ENCODE results near the gene UNC13D. TPM values are rescaled to one million over a fixed set of nuclear protein-coding genes. Genes with fewer than 3 reads are reported as not detected.
A peak's percentile ranks its signal among the peaks of the same experiment; 100 is the strongest.

The UNC13D gene
- total RNA-seq, 1 donor from 2014 or later: 7.1 TPM

DNA sequence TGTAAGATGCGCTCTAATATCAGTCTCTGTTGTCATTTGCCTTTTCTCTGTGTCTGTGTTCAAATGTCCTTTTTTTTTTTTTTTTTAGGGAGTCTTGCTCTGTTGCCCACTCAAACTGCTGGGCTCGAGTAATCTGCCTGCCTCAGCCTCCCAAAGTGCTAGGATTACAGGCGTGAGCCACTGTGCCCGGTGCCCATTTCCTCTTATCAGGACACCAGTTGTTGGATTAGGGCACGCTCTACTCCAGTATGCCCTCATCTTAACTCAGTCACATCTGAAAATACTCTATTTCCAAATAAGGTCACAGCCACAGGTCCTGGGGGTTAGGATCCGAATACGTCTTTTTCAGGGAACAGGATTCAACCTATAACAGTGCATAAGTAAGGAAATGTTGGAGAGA is 36.1 kb upstream of the UNC13D start:
- TF ChIP-seq, protein P1, sequence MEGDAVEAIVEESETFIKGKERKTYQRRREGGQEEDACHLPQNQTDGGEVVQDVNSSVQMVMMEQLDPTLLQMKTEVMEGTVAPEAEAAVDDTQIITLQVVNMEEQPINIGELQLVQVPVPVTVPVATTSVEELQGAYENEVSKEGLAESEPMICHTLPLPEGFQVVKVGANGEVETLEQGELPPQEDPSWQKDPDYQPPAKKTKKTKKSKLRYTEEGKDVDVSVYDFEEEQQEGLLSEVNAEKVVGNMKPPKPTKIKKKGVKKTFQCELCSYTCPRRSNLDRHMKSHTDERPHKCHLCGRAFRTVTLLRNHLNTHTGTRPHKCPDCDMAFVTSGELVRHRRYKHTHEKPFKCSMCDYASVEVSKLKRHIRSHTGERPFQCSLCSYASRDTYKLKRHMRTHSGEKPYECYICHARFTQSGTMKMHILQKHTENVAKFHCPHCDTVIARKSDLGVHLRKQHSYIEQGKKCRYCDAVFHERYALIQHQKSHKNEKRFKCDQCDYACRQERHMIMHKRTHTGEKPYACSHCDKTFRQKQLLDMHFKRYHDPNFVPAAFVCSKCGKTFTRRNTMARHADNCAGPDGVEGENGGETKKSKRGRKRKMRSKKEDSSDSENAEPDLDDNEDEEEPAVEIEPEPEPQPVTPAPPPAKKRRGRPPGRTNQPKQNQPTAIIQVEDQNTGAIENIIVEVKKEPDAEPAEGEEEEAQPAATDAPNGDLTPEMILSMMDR (conservative IDR thresholded peaks at IDR 0.05): no peak
- H3K27ac Mint-ChIP-seq: no peak overlapping the region
- no peaks in the 10 kb centered on the region for H3K4me1 Mint-ChIP-seq (ENCODE audit: unreplicated experiment)
- peak overlapping the region; percentile 61 for H3K4me3 Mint-ChIP-seq
- H3K27me3 Mint-ChIP-seq: peaks cover 48% of the 10 kb centered on the region
- H3K36me3 Mint-ChIP-seq: no peaks in the 10 kb centered on the region
- DNase-seq (ENCODE audit: extremely low spot score, unreplicated experiment): no peak
- H3K9me3 Mint-ChIP-seq: no peaks in the 10 kb centered on the region

DNA sequence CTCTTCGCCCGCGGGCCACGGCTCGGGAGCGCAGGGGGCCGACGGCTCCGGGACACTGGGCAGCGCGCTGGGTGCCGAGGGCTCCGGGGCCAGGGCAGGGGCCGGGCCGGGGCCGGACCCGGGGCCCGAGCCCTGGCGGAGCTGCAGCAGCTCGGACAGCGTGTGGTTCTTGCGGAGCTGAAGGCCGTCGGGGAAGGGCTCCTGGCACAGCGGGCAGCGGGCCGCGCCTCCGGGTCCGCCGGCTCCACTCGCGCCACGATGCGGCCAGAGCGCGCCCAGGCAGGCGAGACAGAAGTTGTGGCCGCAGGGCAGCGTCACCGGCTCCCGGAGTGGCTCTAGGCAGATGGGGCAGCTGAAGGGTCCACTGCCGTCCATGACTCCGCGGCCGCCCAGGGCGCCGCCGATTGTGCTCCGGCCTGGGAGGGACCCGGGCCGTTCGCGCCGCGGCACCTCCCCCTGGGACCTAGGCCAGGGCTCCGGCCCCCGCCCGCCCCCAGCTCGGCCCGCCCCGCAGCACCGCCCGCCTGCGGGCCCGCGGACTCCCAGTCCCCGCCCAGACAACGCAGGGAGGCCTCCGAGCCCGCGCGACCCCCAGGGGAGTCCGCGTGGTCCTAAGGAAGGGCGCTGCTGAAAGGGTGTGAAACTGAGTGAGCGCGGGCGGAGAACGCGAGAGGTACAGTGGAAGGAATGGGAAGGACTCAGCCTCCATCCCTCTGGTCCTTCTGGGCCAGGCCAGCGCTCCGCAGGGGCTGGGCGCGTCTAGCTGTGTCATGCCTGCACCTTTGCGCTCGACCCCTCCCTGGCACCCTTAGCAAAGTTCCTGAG is 34.2 kb upstream of the UNC13D start, which contains the start of gene TRIM47:
Gene TRIM47 (minus strand): TSS at position 408 of the 825 bp plus-strand sequence. CDS start 33 bp downstream, at position 375.
- no peak for DNase-seq (ENCODE audit: extremely low spot score, unreplicated experiment)
- H3K9me3 Mint-ChIP-seq: no peaks in the 10 kb centered on the region
- no peaks in the 10 kb centered on the region for H3K4me1 Mint-ChIP-seq (ENCODE audit: unreplicated experiment)
- TF ChIP-seq, protein P1 (conservative IDR thresholded peaks at IDR 0.05): peak; percentile 22
- peaks cover 48% of the 10 kb centered on the region for H3K27me3 Mint-ChIP-seq
- H3K36me3 Mint-ChIP-seq: no peaks in the 10 kb centered on the region
- peak within 1 kb of the TSS; percentile 77 for H3K4me3 Mint-ChIP-seq
- peak within 1 kb of the TSS; percentile 34 for H3K27ac Mint-ChIP-seq

DNA sequence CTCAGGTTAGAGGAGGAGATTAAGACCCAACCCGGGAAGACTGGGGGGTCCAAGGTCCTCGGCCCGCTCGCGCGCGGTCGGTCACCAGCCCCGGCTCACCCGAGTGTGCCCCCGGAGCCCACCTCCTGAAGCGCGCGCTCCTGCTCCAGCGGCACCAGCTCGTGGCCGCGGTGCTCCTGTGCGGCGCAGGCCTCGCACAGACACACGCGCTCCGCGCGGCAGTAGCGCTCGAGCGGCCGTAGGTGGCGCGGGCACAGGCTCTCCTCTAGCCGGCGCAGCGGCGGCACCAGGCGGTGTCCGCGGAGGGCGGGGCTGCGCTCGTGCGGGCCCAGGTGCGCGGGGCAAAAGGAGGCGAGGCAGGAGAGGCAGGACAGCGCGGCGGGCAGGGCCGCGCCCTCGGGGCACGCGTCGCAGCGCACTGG is 33.6 kb upstream of the UNC13D start:
- DNase-seq (ENCODE audit: extremely low spot score, unreplicated experiment): no peak
- H3K9me3 Mint-ChIP-seq: no peaks in the 10 kb centered on the region
- TF ChIP-seq, protein P1 (conservative IDR thresholded peaks at IDR 0.05): peak; percentile 70
- H3K4me3 Mint-ChIP-seq: peak overlapping the region; percentile 77
- H3K36me3 Mint-ChIP-seq: no peaks in the 10 kb centered on the region
- peaks cover 48% of the 10 kb centered on the region for H3K27me3 Mint-ChIP-seq
- no peaks in the 10 kb centered on the region for H3K4me1 Mint-ChIP-seq (ENCODE audit: unreplicated experiment)
- H3K27ac Mint-ChIP-seq: no peak overlapping the region

DNA sequence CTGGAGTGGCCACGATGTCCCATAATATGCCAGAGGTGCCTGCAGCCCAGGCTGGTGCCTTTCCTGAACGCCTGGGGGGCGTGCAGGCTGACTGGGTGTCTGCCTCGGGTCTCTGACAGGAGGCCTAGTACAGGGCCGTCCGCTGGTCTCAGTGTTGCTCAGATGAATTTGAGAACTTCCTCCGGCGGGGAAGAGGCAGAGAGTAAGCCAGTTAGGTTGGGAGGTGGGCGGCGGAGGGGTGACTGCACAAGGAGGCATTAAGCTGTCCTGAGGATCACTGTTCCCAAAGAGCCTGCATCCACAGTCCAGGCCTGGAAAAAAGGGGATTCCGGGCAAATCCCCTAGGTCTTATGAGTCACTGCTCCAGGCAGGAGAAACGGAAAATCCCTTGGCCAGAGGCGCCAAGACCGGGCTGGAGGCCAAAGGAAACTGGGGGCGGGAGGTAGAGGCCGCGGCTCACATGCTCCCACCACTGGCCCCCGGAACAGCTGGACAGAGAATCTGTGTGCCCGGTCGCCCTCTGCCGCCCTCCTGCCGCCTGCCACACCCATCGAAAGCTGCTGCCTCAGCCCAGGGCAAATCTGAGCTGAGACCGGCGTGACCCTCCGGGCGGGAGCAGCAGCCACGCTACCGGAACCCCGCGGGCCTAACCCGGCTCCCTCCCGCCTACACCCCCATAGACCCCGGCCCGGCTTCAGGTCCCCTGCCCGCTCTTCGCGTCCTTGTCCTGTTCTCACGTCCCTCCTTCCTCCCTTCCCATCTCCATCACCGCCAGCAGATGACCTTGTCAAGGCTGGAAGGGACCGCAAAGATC is 32.9 kb upstream of the UNC13D start:
- TF ChIP-seq, protein P1 (conservative IDR thresholded peaks at IDR 0.05): no peak
- Mint-ChIP-seq H3K4me1 (ENCODE audit: unreplicated experiment) (no peaks in the 10 kb centered on the region), H3K36me3 (no peaks in the 10 kb centered on the region), H3K4me3 (peak overlapping the region; percentile 77), H3K27me3 (peaks cover 45% of the 10 kb centered on the region), H3K9me3 (no peaks in the 10 kb centered on the region), H3K27ac (peak overlapping the region; percentile 18)
- DNase-seq (ENCODE audit: extremely low spot score, unreplicated experiment): no peak

DNA sequence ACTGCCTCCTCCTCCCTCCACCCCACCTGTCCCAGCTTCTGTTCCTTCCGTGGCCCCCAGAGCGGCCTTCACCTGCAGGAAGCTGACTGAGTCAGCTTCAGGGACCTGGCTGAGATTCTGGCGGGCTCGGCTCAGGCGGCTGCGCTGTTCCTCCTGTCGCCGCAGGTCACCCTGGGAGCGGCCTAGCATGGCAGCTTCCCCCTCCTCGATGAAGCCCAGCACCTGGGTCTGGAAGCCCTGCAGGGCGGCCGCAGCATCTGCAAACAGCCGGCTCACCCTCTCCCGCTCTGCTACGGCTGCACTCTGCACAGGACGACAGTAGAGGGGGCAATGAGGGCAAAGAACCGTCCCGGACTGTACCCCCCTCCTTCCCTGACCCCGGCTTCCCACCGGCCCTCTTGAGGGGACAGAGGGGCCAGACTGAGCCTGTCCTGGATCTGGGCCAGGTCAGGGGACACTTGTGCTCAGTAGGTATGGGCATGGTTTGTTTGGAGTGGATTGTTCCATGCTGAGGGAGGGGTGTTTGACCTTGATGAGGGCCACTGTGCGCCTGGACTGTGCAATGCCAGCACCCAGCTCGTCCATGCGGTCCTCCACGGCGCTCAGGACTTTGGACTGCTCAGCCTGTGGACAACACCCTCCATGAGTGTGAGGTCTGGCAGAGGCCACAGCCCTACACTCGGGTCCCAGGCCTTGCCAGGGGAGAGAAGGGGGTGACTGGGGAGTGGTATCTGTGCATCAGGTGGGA is 32.2 kb upstream of the UNC13D start:
- no peaks in the 10 kb centered on the region for H3K36me3 Mint-ChIP-seq
- TF ChIP-seq, protein P1 (conservative IDR thresholded peaks at IDR 0.05): peak; percentile 19
- H3K9me3 Mint-ChIP-seq: no peaks in the 10 kb centered on the region
- H3K4me1 Mint-ChIP-seq (ENCODE audit: unreplicated experiment): no peaks in the 10 kb centered on the region
- peak overlapping the region; percentile 18 for H3K27ac Mint-ChIP-seq
- peak overlapping the region; percentile 77 for H3K4me3 Mint-ChIP-seq
- DNase-seq (ENCODE audit: extremely low spot score, unreplicated experiment): no peak
- H3K27me3 Mint-ChIP-seq: peaks cover 38% of the 10 kb centered on the region

Data from type B pancreatic cell (in vitro differentiated cells).